WI38 (cell line): Measurements from ENCODE around the gene GAN.
A peak's percentile ranks its signal among the peaks of the same experiment; 100 is the strongest.
"Not testable (repeated sequence)": the region's sequence is repeated elsewhere in the genome, so short reads cannot be mapped to it uniquely, and the experiment has no call there.

Source experiments
- H3K4me3 ChIP-seq: 2 replicates; pipeline ENCODE4 v1.5.1; 2011; ENCODE audit warnings: low read depth, mild to moderate bottlenecking, control low read depth, low read length
- TF ChIP-seq, protein P1 (sequence below): IDR thresholded peaks from 2 replicates; pipeline ENCODE4 v1.5.1; 2012; ENCODE audit warnings: low read depth, mild to moderate bottlenecking, control low read depth, low read length

GAN gene

DNA sequence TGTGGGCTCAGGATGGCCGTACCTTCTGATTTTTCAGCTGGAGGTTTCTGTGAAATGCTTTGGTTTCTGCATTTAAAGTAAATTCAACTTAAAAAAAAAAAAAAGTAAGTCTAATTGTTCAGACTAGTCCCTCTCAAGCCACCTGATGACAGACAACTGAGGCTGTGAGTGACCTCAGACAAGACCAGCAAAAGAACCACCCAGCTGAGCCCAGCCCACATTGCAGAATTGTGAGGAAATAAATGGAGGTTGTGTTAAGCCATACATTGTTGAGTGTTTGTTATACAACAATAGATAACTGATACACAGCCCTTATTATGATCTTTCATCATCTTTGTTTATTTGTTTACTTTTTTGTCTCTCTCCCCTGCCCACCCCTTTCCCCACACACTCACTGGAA, 85.1 kb downstream of the GAN start:
- TF ChIP-seq, protein P1, sequence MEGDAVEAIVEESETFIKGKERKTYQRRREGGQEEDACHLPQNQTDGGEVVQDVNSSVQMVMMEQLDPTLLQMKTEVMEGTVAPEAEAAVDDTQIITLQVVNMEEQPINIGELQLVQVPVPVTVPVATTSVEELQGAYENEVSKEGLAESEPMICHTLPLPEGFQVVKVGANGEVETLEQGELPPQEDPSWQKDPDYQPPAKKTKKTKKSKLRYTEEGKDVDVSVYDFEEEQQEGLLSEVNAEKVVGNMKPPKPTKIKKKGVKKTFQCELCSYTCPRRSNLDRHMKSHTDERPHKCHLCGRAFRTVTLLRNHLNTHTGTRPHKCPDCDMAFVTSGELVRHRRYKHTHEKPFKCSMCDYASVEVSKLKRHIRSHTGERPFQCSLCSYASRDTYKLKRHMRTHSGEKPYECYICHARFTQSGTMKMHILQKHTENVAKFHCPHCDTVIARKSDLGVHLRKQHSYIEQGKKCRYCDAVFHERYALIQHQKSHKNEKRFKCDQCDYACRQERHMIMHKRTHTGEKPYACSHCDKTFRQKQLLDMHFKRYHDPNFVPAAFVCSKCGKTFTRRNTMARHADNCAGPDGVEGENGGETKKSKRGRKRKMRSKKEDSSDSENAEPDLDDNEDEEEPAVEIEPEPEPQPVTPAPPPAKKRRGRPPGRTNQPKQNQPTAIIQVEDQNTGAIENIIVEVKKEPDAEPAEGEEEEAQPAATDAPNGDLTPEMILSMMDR = no peak
- no peak overlapping the region for H3K4me3 ChIP-seq

DNA sequence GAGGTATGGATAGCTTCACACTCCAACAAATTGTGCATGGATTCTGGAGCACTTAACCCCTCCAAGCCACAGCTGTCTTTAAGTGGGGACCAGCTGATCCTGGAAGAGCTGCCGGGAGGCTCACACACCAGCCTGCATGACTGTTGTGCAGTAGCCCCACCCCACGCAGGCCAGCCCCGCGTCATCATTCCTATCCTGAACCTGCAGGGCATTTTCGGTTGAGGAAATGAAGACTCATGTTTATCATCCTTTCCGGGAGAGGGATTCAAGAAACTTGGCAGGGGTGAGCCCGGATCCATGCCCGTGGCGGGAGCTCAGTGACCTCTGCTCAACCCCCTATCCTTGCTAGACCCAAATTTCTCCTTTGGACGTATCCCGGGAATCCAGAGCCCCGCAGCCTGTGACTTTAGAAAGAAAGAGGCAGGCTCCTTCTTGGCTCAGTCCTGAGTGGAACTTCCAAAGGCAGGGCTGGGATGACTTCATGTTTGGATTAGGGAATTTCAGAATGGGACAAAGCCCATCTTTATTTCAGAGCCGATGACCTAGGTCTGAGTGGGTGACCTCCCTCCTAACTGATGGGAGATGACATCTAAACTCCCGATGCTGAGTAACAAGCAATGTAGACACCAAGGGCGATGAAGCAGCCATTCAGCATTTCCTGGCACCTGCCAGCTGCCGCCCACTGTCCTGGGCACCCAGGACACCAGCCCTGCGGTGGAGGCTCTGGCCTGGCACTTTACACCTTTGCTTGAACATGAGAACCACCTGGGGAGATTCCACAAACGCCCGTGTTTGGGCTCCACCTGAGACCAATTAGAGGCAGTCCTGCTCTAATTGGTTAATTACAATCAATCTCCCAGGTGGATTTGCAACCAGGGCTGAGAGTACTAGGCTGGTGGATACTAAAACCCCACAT, 86.5 kb downstream of the GAN start:
- TF ChIP-seq, protein P1 = no peak

DNA sequence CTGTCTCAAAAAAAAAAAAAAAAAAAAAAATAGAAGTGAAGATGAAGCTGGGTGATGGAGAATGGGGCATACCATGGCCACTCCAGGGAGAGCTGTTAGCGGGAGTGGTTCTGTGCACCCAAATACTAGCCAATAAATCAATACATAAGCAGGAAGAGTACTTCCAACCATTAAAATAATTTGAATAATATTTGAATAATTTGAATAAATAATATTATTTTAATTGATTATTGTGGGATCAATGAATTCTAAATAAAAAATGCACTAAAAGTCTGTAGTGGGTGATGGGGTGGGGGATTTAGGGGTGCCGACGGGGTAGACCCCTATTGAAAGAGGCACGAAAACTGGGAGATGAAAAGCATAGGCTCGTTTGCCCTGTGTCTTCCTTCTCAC, 88.4 kb downstream of the GAN start:
- TF ChIP-seq, protein P1 = no peak
- H3K4me3 ChIP-seq = no peak overlapping the region

More for the DNA sequence above, 86.5 kb downstream of the GAN start:
- H3K4me3 ChIP-seq = no peak overlapping the region

DNA sequence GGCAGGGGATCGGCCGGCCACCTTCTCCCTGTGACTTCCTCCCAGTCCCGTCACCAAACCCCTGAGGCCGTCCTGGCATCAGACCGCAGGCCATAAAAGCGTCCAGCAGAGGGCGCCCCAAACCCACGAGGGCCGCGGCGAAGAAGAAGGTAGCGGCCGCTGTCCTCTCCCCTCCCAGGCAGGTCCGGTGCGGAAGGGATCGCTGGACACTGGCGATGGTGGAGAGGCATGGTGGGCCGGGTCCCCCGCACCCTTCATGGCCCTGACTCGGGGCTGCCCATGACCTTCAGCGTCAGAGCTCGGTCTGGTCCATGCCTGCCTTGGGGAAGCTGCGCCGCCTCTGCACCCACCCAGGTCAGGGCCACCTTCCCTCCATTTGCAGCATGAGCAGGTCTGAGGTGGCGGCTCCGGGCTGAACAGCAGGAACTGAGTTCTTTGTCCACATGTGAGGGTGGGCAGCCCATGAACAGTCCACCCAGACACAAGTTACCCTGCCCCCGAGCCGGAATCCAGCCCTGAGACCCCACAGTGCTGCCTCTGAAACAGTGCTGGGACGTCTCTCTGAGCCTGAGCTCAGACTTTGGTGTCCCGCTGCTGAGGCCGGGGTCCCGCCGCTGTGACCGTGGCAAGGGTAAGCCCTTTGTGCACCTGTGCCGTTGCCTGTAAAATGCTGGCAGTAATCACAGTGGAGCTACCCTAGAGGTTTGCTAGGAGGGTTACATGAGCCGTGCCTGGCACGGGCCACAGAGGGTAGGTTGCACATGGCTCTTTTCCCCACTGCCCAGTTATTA, 89.0 kb downstream of the GAN start:
- TF ChIP-seq, protein P1 = peak; percentile 77
- no peak overlapping the region for H3K4me3 ChIP-seq

DNA sequence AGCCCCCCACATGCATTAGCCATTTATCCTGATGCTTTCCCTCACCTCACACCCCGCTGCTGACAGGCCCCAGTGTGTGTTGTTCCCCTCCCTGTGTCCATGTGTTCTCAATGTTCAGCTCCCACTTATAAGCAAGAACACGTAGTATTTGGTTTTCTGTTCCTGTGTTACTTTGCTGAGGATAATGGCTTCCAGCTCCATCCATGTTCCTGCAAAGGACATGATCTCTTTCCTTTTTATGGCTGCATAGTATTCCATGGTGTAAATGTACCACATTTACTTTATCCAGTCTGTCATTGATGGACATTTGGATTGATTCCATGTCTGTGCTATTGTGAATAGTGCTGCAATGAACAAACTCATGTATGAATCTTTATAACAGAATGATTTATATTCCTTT, 90.2 kb downstream of the GAN start:
- H3K4me3 ChIP-seq = not testable (repeated sequence)

DNA sequence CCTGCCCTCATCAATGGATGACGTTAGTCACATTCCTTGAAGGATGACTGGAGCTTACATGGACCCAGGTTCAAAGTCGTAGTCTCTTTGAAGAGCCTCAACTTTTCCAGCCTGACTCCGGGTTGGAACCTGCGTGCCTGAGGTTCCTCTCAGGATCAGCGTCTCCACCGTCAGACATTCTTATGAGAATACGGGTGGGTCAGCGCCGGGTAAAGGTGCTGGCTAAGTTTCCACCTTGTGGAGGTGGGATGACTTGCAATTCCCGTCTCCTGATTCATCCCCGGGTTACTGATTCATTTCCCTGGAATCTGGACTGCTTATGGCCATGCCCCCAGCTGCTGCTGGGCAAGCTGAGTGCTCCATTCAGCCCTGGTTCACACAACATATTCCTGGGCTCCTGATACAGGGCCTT, 90.9 kb downstream of the GAN start:
- H3K4me3 ChIP-seq = no peak overlapping the region
- TF ChIP-seq, protein P1 = no peak

DNA sequence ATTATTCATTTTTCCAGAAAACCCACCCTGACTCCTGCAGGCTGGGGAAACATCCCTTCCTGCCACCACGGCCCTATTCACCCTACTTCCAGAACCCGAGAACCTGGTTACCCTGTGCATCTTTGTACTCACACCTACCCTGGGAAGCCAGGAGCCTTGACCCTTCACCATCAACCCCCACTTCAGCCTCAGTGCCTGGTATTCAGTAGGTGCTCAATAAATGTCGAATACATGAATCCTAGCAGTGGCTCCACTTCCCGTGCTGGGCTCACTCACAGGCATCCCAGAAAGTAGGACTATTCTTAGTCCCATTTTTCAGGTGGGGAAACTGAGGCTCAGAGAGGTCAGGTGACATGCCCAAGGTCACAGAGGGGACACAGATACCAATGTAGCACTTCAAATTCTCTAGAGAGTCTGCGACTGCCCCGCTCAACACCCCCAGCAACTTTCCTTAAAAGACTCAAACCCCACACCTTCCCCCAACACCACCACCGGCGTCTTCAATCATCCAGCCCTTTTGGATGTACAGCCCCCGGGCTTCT, 93.7 kb downstream of the GAN start:
- H3K4me3 ChIP-seq = no peak overlapping the region
- TF ChIP-seq, protein P1 = no peak
